Spleen (tissue), 11 donors: ENCODE data around the gene CCKAR. TPM values are rescaled to one million over a fixed set of nuclear protein-coding genes. Genes with fewer than 3 reads are reported as not detected.

Experiments used
- DNase-seq: peaks from one replicate; pipeline ENCODE4 v3.0.0-alpha.2; 2020
- H3K27ac ChIP-seq, 8 donors: fragments of 200-600 bp; sonication (generic) in 7 of 8; 1 replicate in 4 of 8; 2 replicates in 4 of 8; pipeline versions ENCODE4 v1.5.0 to v1.8.0; 2016 to 2021; ENCODE audit warnings: inconsistent platforms in 4 of 8, mild to moderate bottlenecking in 4 of 8, moderate library complexity in 1 of 8
- H3K27me3 ChIP-seq, 7 donors: fragments of 200-600 bp; sonication (generic) in 6 of 7; replicated peaks in 1 of 7; 1 replicate in 4 of 7; 2 replicates in 3 of 7; pipeline versions ENCODE4 v1.5.0 to v1.8.0; 2016 to 2021; ENCODE audit warnings: inconsistent platforms in 3 of 7, mild to moderate bottlenecking in 1 of 7
- H3K36me3 ChIP-seq, 6 donors: fragments of 200-600 bp; sonication (generic) in 5 of 6; 1 replicate in 4 of 6; 2 replicates in 2 of 6; pipeline versions ENCODE4 v1.5.0 to v1.8.0; 2016 to 2021; ENCODE audit warnings: inconsistent platforms in 2 of 6
- H3K4me1 ChIP-seq, 6 donors: fragments of 200-600 bp; sonication (generic) in 5 of 6; 1 replicate in 3 of 6; 2 replicates in 3 of 6; pipeline versions ENCODE4 v1.5.0 to v1.8.0; 2016 to 2021; ENCODE audit warnings: inconsistent platforms in 3 of 6
- H3K4me3 ChIP-seq, 8 donors: fragments of 200-600 bp; sonication (generic) in 7 of 8; 1 replicate in 4 of 8; 2 replicates in 4 of 8; pipeline versions ENCODE4 v1.5.0 to v1.8.0; 2016 to 2021; ENCODE audit warnings: inconsistent platforms in 4 of 8, mild to moderate bottlenecking in 4 of 8, moderate library complexity in 2 of 8
- H3K9me3 ChIP-seq, 8 donors: fragments of 200-600 bp; sonication (generic) in 7 of 8; 1 replicate in 4 of 8; 2 replicates in 4 of 8; pipeline versions ENCODE4 v1.5.0 to v1.8.0; 2016 to 2021; ENCODE audit warnings: inconsistent platforms in 4 of 8
- CTCF ChIP-seq, 11 experiments: fragments of 200-600 bp in 7 of 11; fragments of 450-650 bp in 4 of 11; sonication (generic) in 4 of 11; IDR thresholded peaks in 8 of 11; conservative IDR thresholded peaks in 3 of 11; 1 replicate in 7 of 11; 2 replicates in 4 of 11; pipeline versions ENCODE4 v1.4.0 to v1.8.0; 2016 to 2021; ENCODE audit warnings: antibody characterized with exemption in 11 of 11, inconsistent platforms in 4 of 11, mild to moderate bottlenecking in 1 of 11
- POLR2A ChIP-seq, 3 donors: fragments of 450-650 bp; IDR thresholded peaks; one replicate each; pipeline ENCODE4 v1.5.1; 2017; ENCODE audit warnings: antibody characterized with exemption in 3 of 3, mild to moderate bottlenecking in 1 of 3
- POLR2AphosphoS5 ChIP-seq, 3 donors: sonication (generic); formaldehyde crosslinking; IDR thresholded peaks; one replicate each; pipeline ENCODE4 v1.5.1; 2017; ENCODE audit warnings: antibody characterized with exemption in 3 of 3
- WGBS, 5 donors: extraction: QIAGEN DNeasy Blood & Tissue Kit in 3 of 5; methylation state at CpG; one replicate each; pipeline versions ENCODE4 v1.1.5 to v1.1.7; 2013 to 2018; 5-methylcytosine and 5-hydroxymethylcytosine counted together
- intact Hi-C: fragments of 100-400 bp; cut with DNase I; formaldehyde crosslinking; loops from one replicate; pipeline ENCODE4 v1.15.0; 2023; ENCODE audit warnings: low total_unique reads
- polyA plus RNA-seq, 3 donors: library from polyadenylated mRNA; stranded (reverse); fragments of 200-250 nt; gene quantifications; one replicate each; pipeline ENCODE4 v1.2.1, GENCODE V29; 2013
- total RNA-seq, 7 donors: library from RNA; depleted of rRNA in 3 of 7; stranded (reverse); fragments of >200 nt in 3 of 7; fragmentation: NEBNext Ultra II Directional in 4 of 7; extraction: Animal tissue kit (Norgen Biotek cat#: 25700) in 4 of 7; gene quantifications; one replicate each; pipeline versions ENCODE4 v1.1.0 to v1.2.1, GENCODE V29; 2016 to 2021
- donor health status: healthy with polysubstance abuse.
- donor health status: DM: no; HTN: no; CAD: no; lungs with moderate emphysema.
- donor health status: DM: no; HTN: no; CAD: no.
- donor health status: Bipolar disorder and iron deficiency.
- donor health status: healthy.
- donor health status: DM: no; HTN: no; CAD: no.
- donor health status: DM: yes; HTN: yes; CAD: no.

CCKAR gene
- total and polyA plus RNA-seq, 10 donors: not detected

- DNase-seq: no peak
- no peak overlapping the region for H3K27ac ChIP-seq
- H3K36me3 ChIP-seq: peaks cover 0 to 100% (median 36%) of the 10 kb centered on the region in 6 donors
- intact Hi-C loops: no loop called here
- WGBS, 5 donors: 72 to 98% (median 95%) methylated on average over 2 of the region's 2 CpGs
- H3K4me3 ChIP-seq: no peak overlapping the region
- H3K9me3 ChIP-seq: no peaks in the 10 kb centered on the region
- TF ChIP-seq CTCF (IDR thresholded peaks at IDR 0.05 in 8 of 11, conservative IDR thresholded peaks at IDR 0.05 in 3 of 11): no peak
- TF ChIP-seq POLR2AphosphoS5 (IDR thresholded peaks at IDR 0.05): no peak
- TF ChIP-seq POLR2A (IDR thresholded peaks at IDR 0.05): no peak
- no peaks in the 10 kb centered on the region for H3K27me3 ChIP-seq
- H3K4me1 ChIP-seq: no peaks in the 10 kb centered on the region
Measured at GRCh38 chr4:26431461-26432180, 58.7 kb downstream of the CCKAR start.

Other genes with a start within 250 kb of the CCKAR start
- 10 to 100 TPM; 68.2 to 91.9 (median 81.6) TPM for gene RBPJ, start 169.5 kb downstream of the CCKAR start, total RNA-seq
- gene RBPJ, start 169.5 kb downstream of the CCKAR start, polyA plus RNA-seq: 10 to 100 TPM; 18.4 to 28.7 (median 28.6) TPM
- 10 to 100 TPM in 3 of 7 donors, 1 to 10 TPM in 4; 4.5 to 18.0 (median 9.4) TPM for gene TBC1D19, start 93.6 kb upstream of the CCKAR start, total RNA-seq
- gene TBC1D19, start 93.6 kb upstream of the CCKAR start, polyA plus RNA-seq: 1 to 10 TPM; 1.1 to 1.8 (median 1.2) TPM